Measurements from ENCODE around the gene UMAD1.
"Not testable (repeated sequence)": the region's sequence is repeated elsewhere in the genome, so short reads cannot be mapped to it uniquely, and the experiment has no call there.

Gene UMAD1

GRCh38 chr7:7769710-7770627 lies 129.4 kb downstream of the UMAD1 start:
- DNase-seq = no peak

GRCh38 chr7:7771452-7771851 lies 130.9 kb downstream of the UMAD1 start:
- DNase-seq = no peak

DNA sequence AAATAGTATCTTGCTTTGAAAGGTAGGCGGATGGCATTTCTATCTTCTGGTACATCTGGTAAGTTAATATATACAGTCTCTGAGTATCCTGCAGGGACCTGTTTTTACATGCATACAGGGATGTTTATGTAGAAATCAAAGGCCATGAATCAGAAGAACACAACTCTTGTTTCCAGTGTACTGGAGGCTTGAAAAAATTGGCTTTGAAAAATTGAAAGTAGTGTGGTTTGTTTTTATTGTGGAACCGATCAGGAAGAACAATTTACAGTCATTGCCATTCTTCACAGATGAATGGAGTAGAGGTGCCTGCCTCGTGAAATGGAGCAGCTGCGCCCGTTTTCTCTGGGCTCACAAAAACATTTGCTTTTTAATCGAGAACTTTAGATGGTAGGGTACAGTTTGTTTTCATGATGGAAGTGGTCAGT lies 131.9 kb downstream of the UMAD1 start:
- DNase-seq = no peak

DNA sequence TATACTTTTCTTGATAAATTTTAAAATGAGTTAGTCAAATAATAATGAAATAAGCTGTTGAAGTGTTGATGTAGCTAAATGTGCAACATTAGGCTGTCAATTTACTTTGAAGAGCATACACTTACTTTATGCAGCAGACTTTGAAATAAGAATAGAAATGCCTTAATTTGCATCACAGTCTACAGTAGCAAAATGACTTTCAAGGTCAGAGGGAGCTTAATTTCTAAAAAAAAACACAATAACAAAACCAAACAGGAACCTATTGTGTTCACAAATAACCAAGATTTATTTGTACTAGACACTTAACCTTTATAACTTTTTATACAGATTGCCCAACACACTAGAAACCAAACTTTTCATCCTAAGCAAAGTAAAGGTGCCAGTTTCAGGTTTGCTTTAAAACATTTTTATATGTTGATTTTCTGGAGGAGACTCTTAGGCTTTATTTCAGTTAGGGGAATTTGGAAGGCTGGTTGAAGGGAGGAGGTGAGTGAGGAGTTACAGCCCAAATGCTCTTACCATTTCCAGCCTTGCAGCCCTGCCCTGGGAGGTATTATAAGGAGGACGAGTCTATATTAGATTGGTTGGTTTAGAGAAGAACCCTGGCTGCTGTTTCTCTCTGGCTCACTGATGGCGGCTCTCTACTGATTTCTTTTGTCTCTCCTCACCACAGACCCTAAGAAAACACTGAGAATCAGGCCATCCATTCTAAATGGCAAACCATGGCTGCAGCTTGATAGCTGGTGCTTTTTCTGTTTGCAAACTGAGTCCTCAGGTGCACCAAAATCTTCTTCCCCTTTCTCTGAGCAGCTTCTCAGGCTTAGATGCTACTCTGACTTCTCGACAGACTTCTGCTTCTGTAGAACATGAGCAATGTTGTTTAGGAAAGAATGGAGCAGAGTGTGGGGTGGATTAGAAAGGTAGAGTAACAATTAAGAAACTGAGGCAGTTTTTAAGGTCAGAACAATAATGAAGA lies 133.1 kb downstream of the UMAD1 start:
- no peak for DNase-seq

DNA sequence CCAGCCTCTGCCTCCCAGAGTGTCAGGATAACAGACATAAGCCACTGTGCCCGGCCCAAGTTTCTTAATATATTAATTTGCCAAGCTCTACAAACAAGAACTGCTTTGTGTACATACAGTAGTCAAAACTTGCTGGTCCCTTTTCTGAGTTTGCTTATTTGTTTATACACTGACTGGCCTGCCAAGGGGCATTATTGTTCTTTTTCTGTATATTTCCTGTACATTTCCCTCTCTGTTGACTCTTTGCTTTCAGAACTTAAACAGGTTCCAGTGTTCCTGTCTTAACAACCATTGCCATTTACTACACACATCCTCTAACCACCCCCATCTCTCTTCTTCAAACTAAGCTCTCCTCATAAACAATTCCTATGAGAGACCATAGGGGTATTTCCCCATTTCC lies 139.3 kb downstream of the UMAD1 start:
- DNase-seq = no peak

DNA sequence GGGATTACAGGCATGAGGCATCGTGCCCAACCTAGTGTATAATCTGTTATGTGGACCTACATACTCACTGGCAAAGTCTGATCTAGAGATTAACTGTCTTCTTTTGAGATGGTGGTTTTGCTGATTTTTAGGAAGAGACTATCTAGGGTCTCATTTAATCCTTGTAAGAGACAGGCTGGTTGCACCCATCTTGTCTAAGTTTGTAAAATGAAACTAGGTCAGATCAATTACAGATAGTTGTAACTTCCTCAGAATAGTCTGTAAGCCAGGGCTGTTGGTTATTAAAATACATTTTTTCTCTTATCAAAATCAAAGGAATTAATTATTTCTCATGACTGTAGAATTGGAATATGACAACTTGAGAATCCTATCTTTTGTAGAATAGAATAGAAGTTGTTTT lies 142.4 kb downstream of the UMAD1 start:
- no peak for DNase-seq

DNA sequence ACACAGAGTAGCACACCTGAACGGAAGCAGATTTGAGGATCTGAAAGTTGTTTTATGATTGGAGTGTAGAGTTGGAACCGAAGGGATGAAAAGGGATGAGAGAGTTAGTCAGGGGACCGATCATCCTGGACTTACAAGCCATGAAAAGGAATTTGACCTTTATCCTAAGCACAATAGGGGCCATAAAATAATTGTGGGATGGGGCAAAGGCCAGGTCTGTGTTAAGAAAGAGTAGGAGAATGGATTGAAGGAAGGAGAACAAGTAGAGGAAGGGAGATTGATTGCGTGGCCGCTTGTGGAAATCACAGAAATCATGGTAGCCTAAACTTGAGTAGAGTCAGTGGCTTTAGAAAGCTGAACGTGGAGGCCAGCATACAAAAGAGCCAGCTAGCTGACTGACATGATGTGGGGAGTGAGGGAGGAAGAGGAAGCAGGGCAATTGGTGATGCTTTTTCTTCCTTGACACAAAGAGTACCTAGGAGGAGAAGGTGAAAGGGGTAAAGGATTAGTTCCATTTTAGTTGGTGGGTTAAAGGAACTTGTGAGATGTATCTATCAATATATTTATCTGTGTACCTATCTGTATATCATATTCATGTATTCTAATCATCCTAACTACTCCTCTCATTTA lies 144.9 kb downstream of the UMAD1 start:
- no peak for DNase-seq

- DNase-seq = no peak
Measured at GRCh38 chr7:7786595-7786994, 146.0 kb downstream of the UMAD1 start.

DNA sequence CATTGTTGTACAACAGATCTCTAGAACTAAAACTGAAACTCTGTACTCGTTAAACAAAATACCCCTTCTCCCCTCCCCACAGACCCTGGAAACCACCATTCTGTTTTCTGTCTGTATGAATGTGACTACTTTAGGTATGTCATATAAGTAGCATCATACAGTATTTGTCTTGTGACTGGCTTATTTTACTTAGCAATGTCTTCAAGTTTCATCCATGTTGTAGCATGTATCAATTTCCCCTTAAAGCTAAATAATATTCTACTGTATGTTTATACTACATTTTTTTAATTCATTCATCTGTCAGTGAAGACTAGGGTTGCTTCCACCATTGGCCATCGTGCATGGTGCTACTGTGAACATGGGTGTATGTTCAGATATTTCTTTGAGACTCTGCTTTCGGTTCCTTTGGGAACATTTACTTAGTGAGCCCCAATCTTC lies 149.0 kb downstream of the UMAD1 start:
- DNase-seq = no peak

DNA sequence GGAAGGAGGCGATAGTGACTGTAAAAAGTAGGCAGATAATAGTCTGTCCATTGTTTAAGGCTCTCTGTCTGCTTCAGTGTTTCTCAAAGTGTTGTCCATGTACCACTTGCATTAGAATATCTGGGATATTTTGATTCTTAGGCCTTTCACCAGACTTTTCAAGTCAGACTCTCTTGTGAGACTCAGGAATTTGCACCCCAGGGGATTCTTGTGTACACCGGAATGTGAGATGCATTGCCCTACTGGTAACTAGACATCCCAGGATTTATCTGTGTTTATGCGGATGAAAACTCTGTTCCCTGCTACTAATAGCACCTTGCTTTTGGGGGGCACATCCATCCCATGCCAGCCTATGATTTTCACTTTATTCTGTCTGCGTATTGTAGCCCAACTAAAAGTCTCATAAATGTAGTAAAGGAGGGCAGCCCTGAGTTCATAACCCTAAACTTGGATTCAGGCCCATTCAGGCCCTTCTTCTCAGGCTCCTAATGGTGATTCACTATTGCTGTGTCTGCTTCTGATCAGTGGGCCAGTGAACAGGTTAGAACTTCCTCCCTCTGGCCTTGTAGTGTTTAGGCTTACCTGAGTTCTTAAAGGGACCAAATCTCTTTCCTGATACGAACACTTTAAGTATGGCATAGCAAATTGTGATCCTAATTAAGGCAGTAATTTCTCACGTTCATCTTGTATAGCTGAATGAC lies 149.6 kb downstream of the UMAD1 start:
- DNase-seq = no peak

DNA sequence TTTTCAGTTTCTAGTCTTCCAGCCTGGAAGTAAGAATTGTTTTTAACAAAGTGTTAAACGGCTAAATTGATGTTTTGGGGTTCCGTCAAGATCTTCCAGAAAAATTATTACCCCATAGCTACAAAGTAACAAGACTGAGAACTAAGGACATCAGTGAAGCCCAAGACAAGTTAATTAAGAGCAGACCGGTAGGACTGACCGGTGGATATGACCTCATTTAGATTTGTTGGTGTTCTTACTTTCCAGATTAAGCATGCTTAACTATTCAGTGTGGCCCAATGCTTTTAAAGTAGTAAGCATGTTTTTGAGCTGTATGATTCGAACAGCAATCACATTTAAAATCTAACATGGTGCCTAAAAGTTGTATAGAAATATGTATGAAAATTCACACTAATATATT lies 151.0 kb downstream of the UMAD1 start:
- DNase-seq = no peak

DNA sequence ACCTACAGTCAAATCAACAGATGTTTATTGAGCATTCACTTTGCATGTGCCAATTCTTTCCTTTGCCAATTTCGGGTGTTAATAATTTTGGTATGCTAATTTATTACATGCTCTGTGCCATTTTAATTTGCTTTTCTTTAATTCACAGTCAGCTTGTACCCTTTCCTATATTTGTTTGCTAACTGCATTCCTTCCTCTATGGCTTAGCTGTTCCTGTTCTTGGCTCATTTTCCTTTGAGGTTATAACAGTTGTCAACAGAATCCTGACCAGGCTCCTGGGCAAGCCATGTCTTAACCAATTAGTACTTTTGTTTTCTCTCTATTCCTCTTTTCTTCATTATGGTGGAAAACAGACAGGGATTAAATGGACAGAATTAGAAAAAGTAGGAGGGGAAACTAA lies 151.5 kb downstream of the UMAD1 start:
- DNase-seq = no peak

DNA sequence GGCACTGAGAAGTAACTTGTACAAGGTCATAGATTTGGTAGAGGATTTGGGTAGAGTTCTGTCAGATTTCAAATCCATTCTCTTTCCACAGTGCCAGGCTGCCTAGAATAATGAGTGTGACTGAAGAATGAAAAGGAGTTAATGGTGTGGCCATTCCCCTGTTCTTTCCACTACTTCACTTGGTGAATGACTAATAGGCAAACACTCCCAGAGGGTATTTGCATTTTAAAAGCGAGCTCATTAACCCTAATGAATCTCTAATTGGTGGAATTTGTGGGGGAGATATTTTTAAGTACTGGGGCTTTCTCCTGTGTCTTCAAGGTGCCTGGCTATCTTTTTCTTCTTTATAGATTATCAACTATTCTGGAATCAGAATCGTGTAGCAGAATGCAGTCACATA lies 152.7 kb downstream of the UMAD1 start:
- no peak for DNase-seq

DNA sequence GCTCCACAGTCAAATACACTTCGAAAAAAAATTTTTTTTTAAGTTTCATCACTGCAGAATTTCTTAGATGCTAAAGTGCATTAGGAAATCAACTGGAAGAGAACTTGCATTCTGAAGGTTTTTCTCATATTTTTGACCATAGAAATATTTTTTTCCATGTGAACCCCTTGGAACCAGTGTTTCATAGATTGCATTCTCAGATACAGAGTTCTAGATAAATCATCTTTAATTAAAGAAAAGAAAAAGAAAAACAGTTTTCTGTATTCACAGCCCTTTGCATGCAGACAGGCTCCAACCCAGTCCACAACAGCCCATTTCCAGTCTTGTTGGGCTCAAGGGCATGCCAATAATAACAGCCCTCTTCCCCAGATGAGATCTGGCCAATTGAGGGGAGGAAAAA lies 153.4 kb downstream of the UMAD1 start:
- DNase-seq = no peak

GRCh38 chr7:7795203-7795602 lies 154.7 kb downstream of the UMAD1 start:
- no peak for DNase-seq

GRCh38 chr7:7795630-7796121 lies 155.1 kb downstream of the UMAD1 start:
- DNase-seq = no peak

DNA sequence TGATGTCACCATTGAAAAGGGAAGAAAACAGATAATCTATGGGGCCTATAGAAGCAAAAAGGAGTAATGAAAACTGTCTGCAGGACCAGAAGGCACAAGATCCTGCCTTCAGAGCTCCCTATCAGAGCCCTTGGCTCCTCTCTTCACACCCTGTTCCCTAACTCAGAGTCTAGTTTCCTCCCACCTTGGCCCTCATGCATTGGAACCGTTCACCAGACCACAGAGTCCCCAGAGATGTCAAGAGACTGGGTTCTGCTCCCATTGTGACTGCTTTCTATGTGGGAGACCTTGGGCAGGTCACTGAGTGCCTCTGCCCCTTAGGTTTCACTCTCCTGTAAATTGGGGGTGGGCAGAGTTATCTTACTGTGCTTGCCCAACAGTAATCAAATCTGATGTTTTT lies 158.0 kb downstream of the UMAD1 start:
- DNase-seq = no peak

- no peak for DNase-seq
Measured at GRCh38 chr7:7799138-7799537, 158.6 kb downstream of the UMAD1 start.

- DNase-seq = no peak
Measured at GRCh38 chr7:7802531-7802930, 162.0 kb downstream of the UMAD1 start.

GRCh38 chr7:7803715-7804178 lies 163.2 kb downstream of the UMAD1 start:
- DNase-seq = no peak

- not testable (repeated sequence) for DNase-seq
Measured at GRCh38 chr7:7804822-7805221, 164.3 kb downstream of the UMAD1 start.

DNA sequence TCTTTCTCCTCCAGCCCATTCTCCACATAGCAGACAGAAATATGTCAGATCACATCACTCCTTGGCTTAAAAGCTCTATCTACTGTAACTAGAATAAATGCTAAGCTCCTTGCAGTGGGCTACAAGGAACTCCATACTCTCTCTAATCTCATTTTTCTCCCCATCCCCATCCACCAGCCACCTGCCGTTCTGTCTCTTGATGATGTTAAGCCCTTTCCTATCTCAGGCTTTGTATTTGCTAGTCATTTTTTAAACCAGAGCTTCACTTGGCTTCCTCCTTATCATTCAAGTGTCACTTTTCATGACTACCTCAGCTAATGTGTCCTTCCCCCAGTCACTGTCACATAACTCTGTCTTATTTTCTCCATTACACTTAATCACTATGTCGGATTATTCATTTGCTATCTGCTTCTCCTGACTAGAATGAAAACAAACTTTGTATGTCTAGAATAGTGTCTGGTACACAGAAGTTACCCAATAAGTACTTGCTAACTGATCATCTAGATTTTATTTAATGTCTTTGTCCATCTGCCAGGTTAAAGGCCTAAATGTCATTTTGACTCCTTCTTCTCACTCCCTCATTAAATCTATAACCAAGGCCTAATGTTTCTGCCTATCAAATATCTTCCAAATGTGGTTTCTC lies 165.1 kb downstream of the UMAD1 start:
- no peak for DNase-seq
